GM18951 (cell line): ENCODE results near the gene P2RY11.
A peak's percentile ranks its signal among the peaks of the same experiment; 100 is the strongest.

Experiments
- POLR2A ChIP-seq: IDR thresholded peaks from 4 replicates; pipeline ENCODE4 v1.6.1; 2011; ENCODE audit warnings: mild to moderate bottlenecking; ENCODE audit not compliant: insufficient read length, insufficient read depth; ENCODE audit errors: extremely low read depth
- in situ Hi-C: fragments of 300-500 bp; cut with MboI; formaldehyde crosslinking; loops from one replicate; pipeline ENCODE4 v1.12.0; 2022; ENCODE audit warnings: low sequenced_read_pairs, mixed read lengths, inconsistent platforms; ENCODE audit not compliant: unreplicated experiment

Gene P2RY11

GRCh38 chr19:10102787-10103236 is 8.7 kb upstream of the P2RY11 start:
- in situ Hi-C loops = no loop called here
- no peak for TF ChIP-seq POLR2A

GRCh38 chr19:10104130-10104513 is 7.4 kb upstream of the P2RY11 start:
- in situ Hi-C loops = no loop called here
- TF ChIP-seq POLR2A = no peak

- peak; percentile 47 for TF ChIP-seq POLR2A
- in situ Hi-C loops = no loop called here
These were observed 6.6 kb upstream of the P2RY11 start for GRCh38 chr19:10104665-10105508.

- TF ChIP-seq POLR2A = no peak
- in situ Hi-C loops = no loop called here
These were observed 5.9 kb upstream of the P2RY11 start for GRCh38 chr19:10105509-10106099.

GRCh38 chr19:10106100-10106936 is 5.2 kb upstream of the P2RY11 start, which contains the start of gene PPAN:
Gene PPAN, plus strand, starts transcription at chr19:10106362. Its CDS starts 33 bp downstream, at chr19:10106395.
- in situ Hi-C loops = no loop called here
- peak; percentile 78 for TF ChIP-seq POLR2A

GRCh38 chr19:10107254-10107653 is 4.2 kb upstream of the P2RY11 start:
- no peak for TF ChIP-seq POLR2A
- in situ Hi-C loops = no loop called here

GRCh38 chr19:10107817-10108367 is 3.6 kb upstream of the P2RY11 start:
- in situ Hi-C loops = no loop called here

GRCh38 chr19:10109528-10109927 is 2.0 kb upstream of the P2RY11 start:
- in situ Hi-C loops = no loop called here
- no peak for TF ChIP-seq POLR2A

More at GRCh38 chr19:10107817-10108367, 3.6 kb upstream of the P2RY11 start:
- TF ChIP-seq POLR2A = no peak

GRCh38 chr19:10110076-10110971 is 1.2 kb upstream of the P2RY11 start:
- TF ChIP-seq POLR2A = no peak
- in situ Hi-C loops = no loop called here

GRCh38 chr19:10110972-10111317 is 548 bp upstream of the P2RY11 start:
- TF ChIP-seq POLR2A = no peak
- in situ Hi-C loops = no loop called here

- in situ Hi-C loops = no loop called here
- no peak for TF ChIP-seq POLR2A
These were observed 706 bp downstream of the P2RY11 start for GRCh38 chr19:10112037-10112761.

- in situ Hi-C loops = no loop called here
- TF ChIP-seq POLR2A = peak; percentile 45
These were observed 1.6 kb downstream of the P2RY11 start for GRCh38 chr19:10112895-10113591.
